KMS-11 (cell line): ENCODE results near the gene CCDC183.
"Not testable (repeated sequence)": the region's sequence is repeated elsewhere in the genome, so short reads cannot be mapped to it uniquely, and the experiment has no call there.

Experiments
- H2AFZ ChIP-seq: fragments of 200-600 bp; sonication (generic); 2 replicates; pipeline ENCODE4 v1.6.1; 2016; ENCODE audit warnings: antibody characterized with exemption, mixed run types, low read depth
- H3K27ac ChIP-seq: fragments of 200-600 bp; sonication (generic); 2 replicates; pipeline ENCODE4 v1.6.1; 2016; ENCODE audit warnings: mild to moderate bottlenecking, mixed run types
- H3K27me3 ChIP-seq: fragments of 200-600 bp; sonication (generic); 2 replicates; pipeline ENCODE4 v1.6.1; 2017; ENCODE audit warnings: mild to moderate bottlenecking, low read depth, mixed run types, moderate library complexity; ENCODE audit not compliant: insufficient read depth
- H3K36me3 ChIP-seq: fragments of 200-600 bp; sonication (generic); 2 replicates; pipeline ENCODE4 v1.6.1; 2017; ENCODE audit warnings: mild to moderate bottlenecking, mixed run types; ENCODE audit not compliant: insufficient read depth
- H3K4me1 ChIP-seq: fragments of 200-600 bp; sonication (generic); 2 replicates; pipeline ENCODE4 v1.6.1; 2016; ENCODE audit warnings: mild to moderate bottlenecking, low read depth, mixed run types; ENCODE audit not compliant: poor library complexity, severe bottlenecking
- H3K4me2 ChIP-seq: fragments of 200-600 bp; sonication (generic); 2 replicates; pipeline ENCODE4 v1.7.0; 2016; ENCODE audit warnings: mild to moderate bottlenecking, mixed run types
- H3K4me3 ChIP-seq: fragments of 200-600 bp; sonication (generic); IDR thresholded peaks from 2 replicates; pipeline ENCODE4 v1.6.1; 2017; ENCODE audit warnings: low read depth, low read length, mixed read lengths; ENCODE audit not compliant: insufficient read depth
- H3K79me2 ChIP-seq: fragments of 200-600 bp; sonication (generic); 2 replicates; pipeline ENCODE4 v1.6.1; 2016; ENCODE audit warnings: low read depth, mixed run types; ENCODE audit not compliant: insufficient read depth
- H3K9ac ChIP-seq: fragments of 200-600 bp; sonication (generic); 2 replicates; pipeline ENCODE4 v1.6.1; 2016; ENCODE audit warnings: mild to moderate bottlenecking, mixed run types
- H4K20me1 ChIP-seq: fragments of 200-600 bp; sonication (generic); 2 replicates; pipeline ENCODE4 v1.6.1; 2016; ENCODE audit warnings: mild to moderate bottlenecking, mixed run types; ENCODE audit not compliant: insufficient read depth
- CTCF ChIP-seq: fragments of 200-600 bp; sonication (generic); conservative IDR thresholded peaks from 2 replicates; pipeline ENCODE4 v1.6.1; 2017; ENCODE audit warnings: low read depth, mild to moderate bottlenecking, antibody characterized with exemption, low read length, moderate library complexity, mixed read lengths

CCDC183 gene

GRCh38 chr9:136799854-136800657 lies 3.9 kb downstream of the CCDC183 start:
- Histone ChIP-seq H4K20me1 (no peaks in the 10 kb centered on the region), H3K27me3 (peaks cover 6% of the 10 kb centered on the region; the same call in 1 of the 2 replicates), H3K9ac (peak overlapping the region; percentile 22; the same call in 1 of the 2 replicates), H3K4me2 (peak overlapping the region; percentile 87), H3K4me1 (peaks cover 42% of the 10 kb centered on the region), H3K4me3 (no peak overlapping the region), H3K79me2 (no peaks in the 10 kb centered on the region), H3K27ac (no peak overlapping the region; the same call in 1 of the 2 replicates), H3K36me3 (no peaks in the 10 kb centered on the region), H2AFZ (peak overlapping the region; percentile 57; the same call in 1 of the 2 replicates)
- no peak for TF ChIP-seq CTCF

- Histone ChIP-seq H3K36me3 (no peaks in the 10 kb centered on the region), H3K9ac (no peak overlapping the region), H3K27ac (no peak overlapping the region)
These were observed 6.2 kb downstream of the CCDC183 start for GRCh38 chr9:136802321-136802720.

GRCh38 chr9:136803009-136803550 lies 6.9 kb downstream of the CCDC183 start:
- H3K4me2 ChIP-seq, H3K79me2 ChIP-seq, H2AFZ ChIP-seq, H3K27me3 ChIP-seq, H3K27ac ChIP-seq, H3K9ac ChIP-seq, H3K4me3 ChIP-seq, H3K36me3 ChIP-seq, H4K20me1 ChIP-seq: not testable (repeated sequence)
- peaks cover 37% of the 10 kb centered on the region for H3K4me1 ChIP-seq

More at GRCh38 chr9:136802321-136802720, 6.2 kb downstream of the CCDC183 start:
- no peak overlapping the region for H2AFZ ChIP-seq
- no peaks in the 10 kb centered on the region; the same call in 1 of the 2 replicates for H3K27me3 ChIP-seq
- peaks cover 37% of the 10 kb centered on the region for H3K4me1 ChIP-seq
- H3K4me3 ChIP-seq = no peak overlapping the region
- TF ChIP-seq CTCF = no peak
- no peaks in the 10 kb centered on the region for H4K20me1 ChIP-seq
- H3K4me2 ChIP-seq = peak overlapping the region; percentile 21; the same call in 1 of the 2 replicates
- no peaks in the 10 kb centered on the region for H3K79me2 ChIP-seq

GRCh38 chr9:136803551-136804508 lies 7.7 kb downstream of the CCDC183 start:
- H2AFZ ChIP-seq = no peak overlapping the region
- no peak overlapping the region for H3K4me2 ChIP-seq
- no peaks in the 10 kb centered on the region for H3K27me3 ChIP-seq
- H4K20me1 ChIP-seq = no peaks in the 10 kb centered on the region
- no peak overlapping the region for H3K9ac ChIP-seq
- no peaks in the 10 kb centered on the region for H3K36me3 ChIP-seq
- H3K4me3 ChIP-seq = no peak overlapping the region
- TF ChIP-seq CTCF = no peak
- H3K27ac ChIP-seq = no peak overlapping the region
- peaks cover 8% of the 10 kb centered on the region for H3K79me2 ChIP-seq
- H3K4me1 ChIP-seq = peaks cover 38% of the 10 kb centered on the region
